HCT116 (cell line): ENCODE data around the gene THSD7B. TPM values are rescaled to one million over a fixed set of nuclear protein-coding genes. Genes with fewer than 3 reads are reported as not detected.

ENCODE experiments used
- ATAC-seq: fragments of 200-7000 bp; cut with Tn5 transposase; 2 replicates; pipeline ENCODE4 v1.9.1; 2020; ENCODE audit warnings: mild to moderate bottlenecking, moderate library complexity
- BruUV-seq: library from RNA; stranded (reverse); fragments of 400-500 nt; replicated peaks from 2 replicates; lab custom pipeline; 2021; lab: Mats Ljungman, UMichigan
- CTCF ChIA-PET: fragments of 300-600 bp; sonication (Branson Sonifier 250); formaldehyde crosslinking; loops from one replicate; lab custom pipeline; 2021; ENCODE audit warnings: antibody characterized with exemption; lab: Charles Lee
- POLR2A ChIA-PET: fragments of 300-600, 350-600 bp; sonication (Branson Sonifier 250); formaldehyde crosslinking; loops from one replicate; lab custom pipeline; 2021; ENCODE audit warnings: antibody characterized with exemption; lab: Charles Lee
- RAD21 ChIA-PET, 2 experiments: fragments of 300-600 bp; sonication (Branson Sonifier 250); formaldehyde crosslinking; loops; one replicate each; lab custom pipeline; 2023; ENCODE audit warnings: low total read pairs in 2 of 2; ENCODE audit not compliant: uncharacterized antibody in 2 of 2, unreplicated experiment in 2 of 2, low non-redundant PET in 1 of 2; lab: Charles Lee
- DNase-seq: peaks from one replicate; pipeline ENCODE4 v3.0.0-alpha.2; 2010; ENCODE audit warnings: low read depth, low spot score
- H2AFZ ChIP-seq: fragments of 200-600 bp; shearing (Covaris generic), sonication (generic); 2 replicates; pipeline ENCODE4 v1.6.1; 2017; ENCODE audit warnings: low read depth, mixed run types, mixed read lengths, antibody characterized with exemption, low read length; ENCODE audit not compliant: poor library complexity, severe bottlenecking
- H3K27ac ChIP-seq: 2 replicates; pipeline ENCODE4 v1.5.1; 2012; ENCODE audit warnings: low read depth, low read length
- H3K27me3 ChIP-seq: fragments of 200-600 bp; sonication (generic); 2 replicates; pipeline ENCODE4 v1.6.1; 2016; ENCODE audit warnings: mixed run types, low read length, mixed read lengths; ENCODE audit not compliant: insufficient read depth
- H3K36me3 ChIP-seq, 2 experiments: fragments of 200-500 bp in 1 of 2; fragments of 200-600 bp in 1 of 2; sonication (Bioruptor generic) in 1 of 2; sonication (generic) in 1 of 2; 2 replicates each; pipeline versions ENCODE4 v1.5.1 to v1.6.1; 2014 to 2016; ENCODE audit warnings: low read length in 2 of 2, inconsistent platforms in 1 of 2, mixed read lengths in 1 of 2, mixed run types in 1 of 2; ENCODE audit not compliant: insufficient read depth in 2 of 2, control insufficient read depth in 1 of 2
- H3K4me1 ChIP-seq, 2 experiments: fragments of 200-600 bp in 1 of 2; sonication (generic) in 1 of 2; 2 replicates each; pipeline versions ENCODE4 v1.5.1 to v1.6.1; 2012 to 2017; ENCODE audit warnings: low read length in 2 of 2, inconsistent platforms in 1 of 2, mild to moderate bottlenecking in 1 of 2, mixed read lengths in 1 of 2, mixed run types in 1 of 2, moderate library complexity in 1 of 2; ENCODE audit not compliant: insufficient read depth in 2 of 2, control insufficient read depth in 1 of 2
- H3K4me2 ChIP-seq: fragments of 200-600 bp; sonication (generic); 2 replicates; pipeline ENCODE4 v1.6.1; 2017; ENCODE audit warnings: mixed run types, low read length, mixed read lengths
- H3K4me3 ChIP-seq, 2 experiments: fragments of 200-600 bp in 1 of 2; sonication (generic) in 1 of 2; replicated peaks in 1 of 2; 2 replicates each; pipeline ENCODE4 v1.5.1; 2011 to 2016; ENCODE audit warnings: low read length in 2 of 2, control low read depth in 1 of 2, low read depth in 1 of 2, mild to moderate bottlenecking in 1 of 2, mixed read lengths in 1 of 2, mixed run types in 1 of 2
- H3K79me2 ChIP-seq: fragments of 200-600 bp; sonication (generic); 2 replicates; pipeline ENCODE4 v1.6.1; 2017; ENCODE audit warnings: mild to moderate bottlenecking, mixed run types, low read length, moderate library complexity, mixed read lengths; ENCODE audit not compliant: insufficient read depth
- H3K9ac ChIP-seq: fragments of 200-600 bp; sonication (generic); 2 replicates; pipeline ENCODE4 v1.6.1; 2016; ENCODE audit warnings: low read length, mixed read lengths
- H3K9me2 ChIP-seq: fragments of 200-600 bp; sonication (generic), shearing (Covaris generic); 2 replicates; pipeline ENCODE4 v1.6.1; 2017; ENCODE audit warnings: mixed run types, mild to moderate bottlenecking, moderate library complexity; ENCODE audit not compliant: insufficient read depth
- H3K9me3 ChIP-seq, 2 experiments: fragments of 200-500 bp in 1 of 2; fragments of 200-600 bp in 1 of 2; sonication (Bioruptor generic) in 1 of 2; sonication (generic) in 1 of 2; 2 replicates each; pipeline ENCODE4 v1.6.1; 2014 to 2017; ENCODE audit warnings: low read length in 2 of 2, mixed read lengths in 2 of 2, inconsistent platforms in 1 of 2, low read depth in 1 of 2, mild to moderate bottlenecking in 1 of 2, mixed run types in 1 of 2, moderate library complexity in 1 of 2; ENCODE audit not compliant: control insufficient read depth in 1 of 2, insufficient read depth in 1 of 2
- H4K20me1 ChIP-seq: fragments of 200-600 bp; sonication (generic), shearing (Covaris generic); 2 replicates; pipeline ENCODE4 v1.6.1; 2017; ENCODE audit warnings: mixed run types, mild to moderate bottlenecking, moderate library complexity; ENCODE audit not compliant: insufficient read depth
- CBX3 ChIP-seq: IDR thresholded peaks from 2 replicates; pipeline ENCODE4 v1.6.1; 2012; ENCODE audit warnings: low read depth
- CEBPB ChIP-seq: IDR thresholded peaks from 2 replicates; pipeline ENCODE4 v1.6.1; 2012; ENCODE audit warnings: low read depth
- EGR1 ChIP-seq: IDR thresholded peaks from 2 replicates; pipeline ENCODE4 v1.6.1; 2012; ENCODE audit warnings: low read depth
- ELF1 ChIP-seq: IDR thresholded peaks from 2 replicates; pipeline ENCODE4 v1.6.1; 2012; ENCODE audit warnings: low read depth, borderline replicate concordance
- EZH2 ChIP-seq: fragments of 200-600 bp; sonication (generic); IDR thresholded peaks from 2 replicates; pipeline ENCODE4 v1.6.1; 2017; ENCODE audit warnings: antibody characterized with exemption, mixed run types
- FOSL1 ChIP-seq: IDR thresholded peaks from 2 replicates; pipeline ENCODE4 v1.6.1; 2012; ENCODE audit warnings: low read depth
- JUND ChIP-seq: IDR thresholded peaks from 2 replicates; pipeline ENCODE4 v1.6.1; 2012
- POLR2A ChIP-seq: IDR thresholded peaks from 2 replicates; pipeline ENCODE4 v1.7.0; 2011; ENCODE audit warnings: borderline replicate concordance; ENCODE audit not compliant: insufficient read depth, insufficient read length; ENCODE audit errors: extremely low read depth
- POLR2AphosphoS5 ChIP-seq: IDR thresholded peaks from 2 replicates; pipeline ENCODE4 v1.6.1; 2011; ENCODE audit warnings: mild to moderate bottlenecking, low read depth, low read length, moderate library complexity
- SIN3A ChIP-seq: IDR thresholded peaks from 2 replicates; pipeline ENCODE4 v1.6.1; 2012; ENCODE audit warnings: low read depth
- SP1 ChIP-seq: IDR thresholded peaks from 2 replicates; pipeline ENCODE4 v1.6.1; 2012; ENCODE audit warnings: low read depth
- SRF ChIP-seq: IDR thresholded peaks from 2 replicates; pipeline ENCODE4 v1.6.1; 2012; ENCODE audit warnings: low read depth
- YY1 ChIP-seq: IDR thresholded peaks from 2 replicates; pipeline ENCODE4 v1.6.1; 2011; ENCODE audit warnings: low read length, low read depth, moderate library complexity, mild to moderate bottlenecking; ENCODE audit not compliant: insufficient replicate concordance; ENCODE audit errors: extremely low read depth
- ZFX ChIP-seq: fragments of 450-650 bp; IDR thresholded peaks from 2 replicates; pipeline ENCODE4 v1.6.1; 2017
- ZNF274 ChIP-seq: fragments of 200-500 bp; sonication (Bioruptor generic); IDR thresholded peaks from 2 replicates; pipeline ENCODE4 v1.6.1; 2014; ENCODE audit warnings: mild to moderate bottlenecking, low read depth, low read length, inconsistent platforms
- intact Hi-C: fragments of 100-400 bp; cut with micrococcal nuclease; formaldehyde crosslinking; loops from 2 replicates; pipeline ENCODE4 v1.10.0; 2022
- total RNA-seq: library from RNA; stranded (reverse); gene quantifications from one replicate; pipeline ENCODE4 v1.2.1, GENCODE V29; 2021; ENCODE audit not compliant: unreplicated experiment
- TF ChIP-seq, protein P1 (sequence below): IDR thresholded peaks from 2 replicates; pipeline ENCODE4 v1.6.1; 2012
- TF ChIP-seq, protein P2 (sequence below): IDR thresholded peaks from 2 replicates; pipeline ENCODE4 v1.6.1; 2012; ENCODE audit warnings: low read depth
- TF ChIP-seq, protein P3 (sequence below), 3 experiments: fragments of 200-600 bp in 1 of 3; sonication (generic) in 1 of 3; IDR thresholded peaks in 2 of 3; conservative IDR thresholded peaks in 1 of 3; 2 replicates each; pipeline ENCODE4 v1.5.1; 2012 to 2017; ENCODE audit warnings: low read depth in 2 of 3, low read length in 2 of 3, antibody characterized with exemption in 1 of 3, borderline replicate concordance in 1 of 3, control low read depth in 1 of 3, mild to moderate bottlenecking in 1 of 3, mixed read lengths in 1 of 3, mixed run types in 1 of 3, moderate library complexity in 1 of 3; ENCODE audit not compliant: insufficient read depth in 1 of 3
- TF ChIP-seq, protein P4 (sequence below): IDR thresholded peaks from 2 replicates; pipeline ENCODE4 v1.6.1; 2011; ENCODE audit warnings: mild to moderate bottlenecking, low read length, moderate library complexity; ENCODE audit not compliant: insufficient replicate concordance; ENCODE audit errors: extremely low read depth

The THSD7B gene
- total RNA-seq, 1 experiment from 2014 or later = not detected

DNA sequence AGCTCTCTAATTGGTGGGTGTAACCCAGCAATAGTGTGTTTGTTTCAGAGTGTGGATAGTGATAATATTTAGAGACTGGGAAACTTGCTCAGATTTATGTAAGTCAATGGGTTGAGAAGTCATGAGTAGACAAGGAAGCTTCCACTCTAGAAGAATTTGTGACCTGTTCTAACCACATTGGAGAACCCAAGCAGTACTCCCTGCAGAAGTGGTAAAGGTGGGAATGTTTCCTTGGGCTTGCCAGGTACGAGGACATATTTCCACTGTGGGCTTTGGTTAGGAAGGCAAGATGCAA is 350.4 kb downstream of the THSD7B start:
- no peak overlapping the region for H2AFZ ChIP-seq
- H3K27me3 ChIP-seq = no peaks in the 10 kb centered on the region
- no TSS peak for BruUV-seq
- peaks cover 0 to 6% of the 10 kb centered on the region in 2 experiments; a peak in 2 of 4 replicates for H3K9me3 ChIP-seq
- H3K79me2 ChIP-seq = no peaks in the 10 kb centered on the region
- H3K4me1 ChIP-seq = no peaks in the 10 kb centered on the region
- no peak overlapping the region for H3K9ac ChIP-seq
- H3K27ac ChIP-seq = no peak overlapping the region
- no peak overlapping the region for H3K4me3 ChIP-seq
- ChIA-PET POLR2A (no interaction called here), RAD21 (no interaction called here), CTCF (no interaction called here)
- H3K4me2 ChIP-seq = no peak overlapping the region
- TF ChIP-seq SP1 (no peak), EZH2 (no peak), ZNF274 (no peak), YY1 (no peak), JUND (no peak), SIN3A (no peak), ZFX (no peak), EGR1 (no peak), CEBPB (no peak), POLR2A (no peak), POLR2AphosphoS5 (no peak), CBX3 (no peak), SRF (no peak), FOSL1 (no peak), ELF1 (no peak)
- TF ChIP-seq, protein P1, sequence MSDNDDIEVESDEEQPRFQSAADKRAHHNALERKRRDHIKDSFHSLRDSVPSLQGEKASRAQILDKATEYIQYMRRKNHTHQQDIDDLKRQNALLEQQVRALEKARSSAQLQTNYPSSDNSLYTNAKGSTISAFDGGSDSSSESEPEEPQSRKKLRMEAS = no peak
- TF ChIP-seq, protein P2, sequence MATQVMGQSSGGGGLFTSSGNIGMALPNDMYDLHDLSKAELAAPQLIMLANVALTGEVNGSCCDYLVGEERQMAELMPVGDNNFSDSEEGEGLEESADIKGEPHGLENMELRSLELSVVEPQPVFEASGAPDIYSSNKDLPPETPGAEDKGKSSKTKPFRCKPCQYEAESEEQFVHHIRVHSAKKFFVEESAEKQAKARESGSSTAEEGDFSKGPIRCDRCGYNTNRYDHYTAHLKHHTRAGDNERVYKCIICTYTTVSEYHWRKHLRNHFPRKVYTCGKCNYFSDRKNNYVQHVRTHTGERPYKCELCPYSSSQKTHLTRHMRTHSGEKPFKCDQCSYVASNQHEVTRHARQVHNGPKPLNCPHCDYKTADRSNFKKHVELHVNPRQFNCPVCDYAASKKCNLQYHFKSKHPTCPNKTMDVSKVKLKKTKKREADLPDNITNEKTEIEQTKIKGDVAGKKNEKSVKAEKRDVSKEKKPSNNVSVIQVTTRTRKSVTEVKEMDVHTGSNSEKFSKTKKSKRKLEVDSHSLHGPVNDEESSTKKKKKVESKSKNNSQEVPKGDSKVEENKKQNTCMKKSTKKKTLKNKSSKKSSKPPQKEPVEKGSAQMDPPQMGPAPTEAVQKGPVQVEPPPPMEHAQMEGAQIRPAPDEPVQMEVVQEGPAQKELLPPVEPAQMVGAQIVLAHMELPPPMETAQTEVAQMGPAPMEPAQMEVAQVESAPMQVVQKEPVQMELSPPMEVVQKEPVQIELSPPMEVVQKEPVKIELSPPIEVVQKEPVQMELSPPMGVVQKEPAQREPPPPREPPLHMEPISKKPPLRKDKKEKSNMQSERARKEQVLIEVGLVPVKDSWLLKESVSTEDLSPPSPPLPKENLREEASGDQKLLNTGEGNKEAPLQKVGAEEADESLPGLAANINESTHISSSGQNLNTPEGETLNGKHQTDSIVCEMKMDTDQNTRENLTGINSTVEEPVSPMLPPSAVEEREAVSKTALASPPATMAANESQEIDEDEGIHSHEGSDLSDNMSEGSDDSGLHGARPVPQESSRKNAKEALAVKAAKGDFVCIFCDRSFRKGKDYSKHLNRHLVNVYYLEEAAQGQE = no peak
- TF ChIP-seq, protein P3, sequence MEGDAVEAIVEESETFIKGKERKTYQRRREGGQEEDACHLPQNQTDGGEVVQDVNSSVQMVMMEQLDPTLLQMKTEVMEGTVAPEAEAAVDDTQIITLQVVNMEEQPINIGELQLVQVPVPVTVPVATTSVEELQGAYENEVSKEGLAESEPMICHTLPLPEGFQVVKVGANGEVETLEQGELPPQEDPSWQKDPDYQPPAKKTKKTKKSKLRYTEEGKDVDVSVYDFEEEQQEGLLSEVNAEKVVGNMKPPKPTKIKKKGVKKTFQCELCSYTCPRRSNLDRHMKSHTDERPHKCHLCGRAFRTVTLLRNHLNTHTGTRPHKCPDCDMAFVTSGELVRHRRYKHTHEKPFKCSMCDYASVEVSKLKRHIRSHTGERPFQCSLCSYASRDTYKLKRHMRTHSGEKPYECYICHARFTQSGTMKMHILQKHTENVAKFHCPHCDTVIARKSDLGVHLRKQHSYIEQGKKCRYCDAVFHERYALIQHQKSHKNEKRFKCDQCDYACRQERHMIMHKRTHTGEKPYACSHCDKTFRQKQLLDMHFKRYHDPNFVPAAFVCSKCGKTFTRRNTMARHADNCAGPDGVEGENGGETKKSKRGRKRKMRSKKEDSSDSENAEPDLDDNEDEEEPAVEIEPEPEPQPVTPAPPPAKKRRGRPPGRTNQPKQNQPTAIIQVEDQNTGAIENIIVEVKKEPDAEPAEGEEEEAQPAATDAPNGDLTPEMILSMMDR (IDR thresholded peaks at IDR 0.05 in 2 of 3, conservative IDR thresholded peaks at IDR 0.05 in 1 of 3; ENCODE audit: borderline replicate concordance in 1 of 3, insufficient read depth in 1 of 3, low read depth in 2 of 3, low read length in 2 of 3) = no peak
- TF ChIP-seq, protein P4, sequence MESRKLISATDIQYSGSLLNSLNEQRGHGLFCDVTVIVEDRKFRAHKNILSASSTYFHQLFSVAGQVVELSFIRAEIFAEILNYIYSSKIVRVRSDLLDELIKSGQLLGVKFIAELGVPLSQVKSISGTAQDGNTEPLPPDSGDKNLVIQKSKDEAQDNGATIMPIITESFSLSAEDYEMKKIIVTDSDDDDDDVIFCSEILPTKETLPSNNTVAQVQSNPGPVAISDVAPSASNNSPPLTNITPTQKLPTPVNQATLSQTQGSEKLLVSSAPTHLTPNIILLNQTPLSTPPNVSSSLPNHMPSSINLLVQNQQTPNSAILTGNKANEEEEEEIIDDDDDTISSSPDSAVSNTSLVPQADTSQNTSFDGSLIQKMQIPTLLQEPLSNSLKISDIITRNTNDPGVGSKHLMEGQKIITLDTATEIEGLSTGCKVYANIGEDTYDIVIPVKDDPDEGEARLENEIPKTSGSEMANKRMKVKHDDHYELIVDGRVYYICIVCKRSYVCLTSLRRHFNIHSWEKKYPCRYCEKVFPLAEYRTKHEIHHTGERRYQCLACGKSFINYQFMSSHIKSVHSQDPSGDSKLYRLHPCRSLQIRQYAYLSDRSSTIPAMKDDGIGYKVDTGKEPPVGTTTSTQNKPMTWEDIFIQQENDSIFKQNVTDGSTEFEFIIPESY = no peak
- intact Hi-C loops = no loop called here
- H3K9me2 ChIP-seq = no peaks in the 10 kb centered on the region
- H4K20me1 ChIP-seq = no peaks in the 10 kb centered on the region
- ATAC-seq (no peak), DNase-seq (no peak)
- H3K36me3 ChIP-seq = no peaks in the 10 kb centered on the region; a peak in 1 of 4 replicates
